B cell (primary cell): ENCODE measurements around the gene TMC1. TPM values are rescaled to one million over a fixed set of nuclear protein-coding genes. Genes with fewer than 3 reads are reported as not detected.

Source experiments
- ATAC-seq: fragments of 200-7000 bp; cut with Tn5 transposase; one replicate; pipeline ENCODE4 v1.10.0; 2021; ENCODE audit warnings: low read depth, mild to moderate bottlenecking, moderate number of reproducible peaks, moderate library complexity
- CTCF ChIA-PET: fragments of 350-600 bp; sonication (Branson Sonifier 250); formaldehyde crosslinking; loops from one replicate; lab custom pipeline; 2021; ENCODE audit warnings: antibody characterized with exemption, inconsistent platforms; lab: Charles Lee
- POLR2A ChIA-PET: fragments of 350-600 bp; sonication (Branson Sonifier 250); formaldehyde crosslinking; loops from one replicate; lab custom pipeline; 2021; ENCODE audit warnings: antibody characterized with exemption; lab: Charles Lee
- DNase-seq: peaks from one replicate; pipeline ENCODE4 v3.0.0; 2013
- H2AFZ ChIP-seq: 2 replicates; pipeline ENCODE4 v1.6.1; 2012; ENCODE audit warnings: mild to moderate bottlenecking, low read depth, low read length; ENCODE audit not compliant: insufficient read depth, poor library complexity, severe bottlenecking
- H3K27ac ChIP-seq, 2 donors: 1 replicate in 1 of 2; 2 replicates in 1 of 2; pipeline ENCODE4 v1.5.1; 2012 to 2013; ENCODE audit warnings: low read length in 2 of 2, mild to moderate bottlenecking in 2 of 2, moderate library complexity in 1 of 2
- H3K27me3 ChIP-seq, 4 experiments: fragments of 200-600 bp in 1 of 4; sonication (generic) in 1 of 4; replicated peaks in 1 of 4; 1 replicate in 2 of 4; 2 replicates in 2 of 4; pipeline versions ENCODE4 v1.6.1 to v1.7.0; 2013 to 2016; ENCODE audit warnings: low read length in 3 of 4, mild to moderate bottlenecking in 2 of 4, mixed read lengths in 1 of 4, moderate library complexity in 1 of 4; ENCODE audit not compliant: insufficient read depth in 4 of 4, control insufficient read depth in 3 of 4; ENCODE audit errors: control extremely low read depth in 1 of 4
- H3K36me3 ChIP-seq, 2 experiments: replicated peaks in 1 of 2; 1 replicate in 1 of 2; 2 replicates in 1 of 2; pipeline versions ENCODE4 v1.6.1 to v1.7.1; 2013; ENCODE audit warnings: low read length in 1 of 2; ENCODE audit not compliant: insufficient read depth in 2 of 2, control insufficient read depth in 1 of 2; ENCODE audit errors: control extremely low read depth in 1 of 2, extremely low read depth in 1 of 2
- H3K4me1 ChIP-seq, 2 donors: fragments of 200-600 bp in 1 of 2; sonication (generic) in 1 of 2; 1 replicate in 1 of 2; 2 replicates in 1 of 2; pipeline versions ENCODE4 v1.5.1 to v1.6.1; 2013 to 2017; ENCODE audit warnings: low read length in 2 of 2; ENCODE audit not compliant: control insufficient read depth in 2 of 2, insufficient read depth in 2 of 2
- H3K4me2 ChIP-seq: replicated peaks from 2 replicates; pipeline ENCODE3; 2012; ENCODE audit warnings: mild to moderate bottlenecking, low read depth, low read length; ENCODE audit not compliant: poor library complexity, severe bottlenecking
- H3K4me3 ChIP-seq, 5 experiments: fragments of 200-600 bp in 1 of 5; sonication (generic) in 1 of 5; 1 replicate in 3 of 5; 2 replicates in 2 of 5; pipeline versions ENCODE4 v1.5.1 to v1.7.0; 2011 to 2016; ENCODE audit warnings: low read length in 4 of 5, mild to moderate bottlenecking in 4 of 5, low read depth in 2 of 5, control low read depth in 1 of 5, moderate library complexity in 1 of 5; ENCODE audit not compliant: insufficient read depth in 1 of 5; ENCODE audit errors: control extremely low read depth in 1 of 5, extremely low read depth in 1 of 5
- H3K79me2 ChIP-seq: fragments of 200-600 bp; sonication (generic); one replicate; pipeline ENCODE4 v1.6.0; 2016; ENCODE audit warnings: low read length; ENCODE audit not compliant: control insufficient read depth, insufficient read depth
- H3K9ac ChIP-seq: fragments of 200-600 bp; sonication (generic); 2 replicates; pipeline ENCODE4 v1.6.1; 2017; ENCODE audit warnings: mild to moderate bottlenecking, low read length, moderate library complexity
- H3K9me3 ChIP-seq, 3 donors: one replicate each; pipeline versions ENCODE4 v1.6.1 to v1.7.1; 2013; ENCODE audit warnings: low read length in 2 of 3; ENCODE audit not compliant: control insufficient read depth in 2 of 3, insufficient read depth in 1 of 3; ENCODE audit errors: control extremely low read depth in 1 of 3
- H4K20me1 ChIP-seq: 2 replicates; pipeline ENCODE4 v1.6.0; 2012; ENCODE audit warnings: mild to moderate bottlenecking, low read length; ENCODE audit not compliant: insufficient read depth, control insufficient read depth, poor library complexity, severe bottlenecking
- H3K27ac Mint-ChIP-seq: one replicate; pipeline ENCODE4 v1.8.0; 2021; ENCODE audit warnings: mixed read lengths
- H3K27me3 Mint-ChIP-seq: one replicate; pipeline ENCODE4 v1.8.0; 2021; ENCODE audit warnings: mixed read lengths
- H3K4me1 Mint-ChIP-seq: one replicate; pipeline ENCODE4 v1.8.0; 2021; ENCODE audit warnings: mixed read lengths
- H3K4me3 Mint-ChIP-seq: one replicate; pipeline ENCODE4 v1.8.0; 2021; ENCODE audit warnings: mixed read lengths
- H3K9me3 Mint-ChIP-seq: one replicate; pipeline ENCODE4 v1.8.0; 2022; ENCODE audit warnings: mixed read lengths; ENCODE audit not compliant: insufficient read depth
- EZH2 ChIP-seq: IDR thresholded peaks from 2 replicates; pipeline ENCODE4 v1.6.1; 2012; ENCODE audit warnings: borderline replicate concordance, low read depth, mild to moderate bottlenecking, moderate library complexity, low read length; ENCODE audit not compliant: insufficient read depth, poor library complexity, severe bottlenecking
- WGBS: methylation state at CpG from one replicate; pipeline ENCODE4 v1.1.5; 2013; ENCODE audit warnings: missing lambda C conversion rate; ENCODE audit not compliant: insufficient coverage; 5-methylcytosine and 5-hydroxymethylcytosine counted together
- intact Hi-C: fragments of 100-400 bp; cut with micrococcal nuclease; formaldehyde crosslinking; loops from one replicate; pipeline ENCODE4 v1.10.0; 2022
- polyA plus RNA-seq: library from polyadenylated mRNA; depleted of rRNA; stranded (reverse); fragments of >200 nt; gene quantifications from 2 replicates; pipeline ENCODE4 v1.2.3, GENCODE V29; 2012
- total RNA-seq, 2 donors: library from RNA; stranded (reverse); fragments of 120-200 nt in 1 of 2; gene quantifications; 1 replicate in 1 of 2; 2 replicates in 1 of 2; pipeline versions ENCODE4 v1.2.3 to v1.2.4, GENCODE V29; 2013 to 2022
- TF ChIP-seq, protein P1 (sequence below): fragments of 200-600 bp; IDR thresholded peaks from one replicate; pipeline ENCODE4 v1.8.0; 2022; ENCODE audit warnings: antibody characterized with exemption, mild to moderate bottlenecking

The TMC1 gene
- total and polyA plus RNA-seq, 2 donors (not counting 1 experiment from before 2014, with no cell fraction given): not detected

DNA sequence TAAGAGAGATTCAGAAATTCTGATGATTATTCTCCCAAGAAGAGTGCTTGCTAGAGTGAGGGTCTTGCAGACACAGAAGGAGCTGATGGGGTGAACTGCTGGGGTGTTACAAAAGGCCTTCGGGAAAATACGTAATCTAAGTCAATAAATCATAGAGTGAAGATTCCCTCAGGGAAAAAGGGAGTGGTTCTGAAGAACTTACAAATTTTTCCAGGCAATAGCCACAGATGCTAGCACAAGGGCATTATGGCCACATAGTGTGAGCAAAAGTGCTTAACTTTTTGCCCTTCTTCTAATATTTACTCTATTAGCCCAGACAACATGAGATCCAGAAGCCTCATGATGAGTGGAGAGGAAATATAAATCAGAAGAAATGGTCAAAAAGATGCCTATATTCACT, 137.3 kb downstream of the TMC1 start:
- Histone ChIP-seq H3K27ac (no peak overlapping the region), H3K79me2 (no peaks in the 10 kb centered on the region), H4K20me1 (no peaks in the 10 kb centered on the region), H3K27me3 (no peaks in the 10 kb centered on the region), H3K9ac (no peak overlapping the region), H2AFZ (no peak overlapping the region), H3K4me1 (no peaks in the 10 kb centered on the region), H3K9me3 (no peaks in the 10 kb centered on the region), H3K4me2 (no peak overlapping the region), H3K36me3 (no peaks in the 10 kb centered on the region), H3K4me3 (no peak overlapping the region)
- 60% methylated on average over 1 of the region's 2 CpGs for WGBS
- intact Hi-C loops: no loop called here
- POLR2A ChIA-PET: no interaction called here
- Mint-ChIP-seq H3K27me3 (peaks cover 5% of the 10 kb centered on the region), H3K9me3 (no peaks in the 10 kb centered on the region), H3K27ac (no peak overlapping the region), H3K4me1 (no peaks in the 10 kb centered on the region), H3K4me3 (no peak overlapping the region)
- TF ChIP-seq, protein P1, sequence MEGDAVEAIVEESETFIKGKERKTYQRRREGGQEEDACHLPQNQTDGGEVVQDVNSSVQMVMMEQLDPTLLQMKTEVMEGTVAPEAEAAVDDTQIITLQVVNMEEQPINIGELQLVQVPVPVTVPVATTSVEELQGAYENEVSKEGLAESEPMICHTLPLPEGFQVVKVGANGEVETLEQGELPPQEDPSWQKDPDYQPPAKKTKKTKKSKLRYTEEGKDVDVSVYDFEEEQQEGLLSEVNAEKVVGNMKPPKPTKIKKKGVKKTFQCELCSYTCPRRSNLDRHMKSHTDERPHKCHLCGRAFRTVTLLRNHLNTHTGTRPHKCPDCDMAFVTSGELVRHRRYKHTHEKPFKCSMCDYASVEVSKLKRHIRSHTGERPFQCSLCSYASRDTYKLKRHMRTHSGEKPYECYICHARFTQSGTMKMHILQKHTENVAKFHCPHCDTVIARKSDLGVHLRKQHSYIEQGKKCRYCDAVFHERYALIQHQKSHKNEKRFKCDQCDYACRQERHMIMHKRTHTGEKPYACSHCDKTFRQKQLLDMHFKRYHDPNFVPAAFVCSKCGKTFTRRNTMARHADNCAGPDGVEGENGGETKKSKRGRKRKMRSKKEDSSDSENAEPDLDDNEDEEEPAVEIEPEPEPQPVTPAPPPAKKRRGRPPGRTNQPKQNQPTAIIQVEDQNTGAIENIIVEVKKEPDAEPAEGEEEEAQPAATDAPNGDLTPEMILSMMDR: no peak
- TF ChIP-seq EZH2: no peak
- ATAC-seq: no peak
- CTCF ChIA-PET: interaction anchor here (0.8 kb wide), 1 partner anchor 16 kb away, joined by 3 read pairs; no protein-coding TSS in a partner anchor
- no peak for DNase-seq

DNA sequence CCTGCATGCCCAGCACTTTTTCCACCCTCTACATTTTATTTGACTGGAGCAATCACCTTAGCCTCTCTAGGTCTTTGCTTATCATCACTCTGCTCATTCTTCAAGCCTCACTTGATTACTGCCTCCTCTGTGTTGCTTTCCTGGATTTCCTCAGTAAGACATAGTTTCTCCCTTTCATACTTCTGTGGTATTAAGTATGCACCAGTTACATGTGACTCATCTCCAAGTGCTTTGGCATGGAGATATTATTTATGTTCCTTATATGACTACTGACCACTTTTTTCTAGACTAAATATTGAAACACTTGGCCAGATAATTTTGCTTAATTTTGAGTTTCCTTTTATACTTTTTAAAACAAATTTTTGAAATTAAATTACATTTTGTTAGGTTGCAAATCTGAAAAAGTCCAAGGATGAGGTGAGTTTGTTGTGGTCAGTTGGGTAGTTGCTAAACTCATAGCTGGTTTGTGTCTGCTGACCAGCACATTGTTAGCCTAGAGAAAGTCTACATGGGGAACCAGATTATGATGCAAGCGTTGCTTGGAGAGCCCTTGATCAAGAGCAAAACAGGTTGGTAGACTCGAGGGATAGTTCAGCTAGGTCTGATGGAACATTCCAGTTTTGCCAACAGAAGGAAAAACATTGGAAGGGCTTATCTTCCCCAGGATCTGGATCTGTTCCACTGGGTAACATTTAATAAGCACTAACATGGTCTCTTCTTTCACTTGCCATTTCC, 140.2 kb downstream of the TMC1 start:
- DNase-seq: no peak
- Histone ChIP-seq H4K20me1 (no peaks in the 10 kb centered on the region), H3K9me3 (no peaks in the 10 kb centered on the region), H3K27me3 (no peaks in the 10 kb centered on the region), H3K4me1 (no peaks in the 10 kb centered on the region), H3K9ac (no peak overlapping the region), H3K36me3 (no peaks in the 10 kb centered on the region), H3K4me2 (no peak overlapping the region), H3K4me3 (no peak overlapping the region), H3K27ac (no peak overlapping the region), H2AFZ (no peak overlapping the region), H3K79me2 (no peaks in the 10 kb centered on the region)
- ChIA-PET CTCF (no interaction called here), POLR2A (no interaction called here)
- H3K4me1 Mint-ChIP-seq: no peaks in the 10 kb centered on the region
- WGBS: 83% methylated on average over 2 of the region's 2 CpGs
- H3K4me3 Mint-ChIP-seq: no peak overlapping the region
- peaks cover 9% of the 10 kb centered on the region for H3K27me3 Mint-ChIP-seq
- intact Hi-C loops: no loop called here
- ATAC-seq: no peak
- no peak overlapping the region for H3K27ac Mint-ChIP-seq
- TF ChIP-seq, protein P1: no peak
- TF ChIP-seq EZH2: no peak
- H3K9me3 Mint-ChIP-seq: no peaks in the 10 kb centered on the region
